ENCODE results near the gene GPR135. TPM values are rescaled to one million over a fixed set of nuclear protein-coding genes. Genes with fewer than 3 reads are reported as not detected.

Gene GPR135
- total RNA-seq, 1 experiment from 2014 or later = 3.9 TPM

- H3K9me2 ChIP-seq (ENCODE audit: insufficient read depth) = no peaks in the 10 kb centered on the region
- DNase-seq (ENCODE audit: low read depth, low spot score) = no peak
- intact Hi-C loops (cut with micrococcal nuclease) = no loop called here
- no peak for TF ChIP-seq CTCF (IDR thresholded peaks at IDR 0.05 in 2 of 3, conservative IDR thresholded peaks at IDR 0.05 in 1 of 3; ENCODE audit: borderline replicate concordance in 1 of 3, insufficient read depth in 1 of 3, low read depth in 2 of 3, low read length in 2 of 3)
- no peak for TF ChIP-seq ZFX (IDR thresholded peaks at IDR 0.05)
- TF ChIP-seq ZNF274 (IDR thresholded peaks at IDR 0.05; ENCODE audit: low read depth, low read length) = no peak
- TF ChIP-seq TCF7L2 (IDR thresholded peaks at IDR 0.05; ENCODE audit: borderline replicate concordance, extremely low read depth, insufficient read depth, insufficient read length) = no peak
- TF ChIP-seq FOSL1 (IDR thresholded peaks at IDR 0.05; ENCODE audit: low read depth) = no peak
- TF ChIP-seq POLR2A (IDR thresholded peaks at IDR 0.05; ENCODE audit: borderline replicate concordance, extremely low read depth, insufficient read depth, insufficient read length) = no peak
- TF ChIP-seq ATF3 (IDR thresholded peaks at IDR 0.05) = no peak
- no peak for TF ChIP-seq EGR1 (IDR thresholded peaks at IDR 0.05; ENCODE audit: low read depth)
- no peak for TF ChIP-seq CBX3 (IDR thresholded peaks at IDR 0.05; ENCODE audit: low read depth)
- TF ChIP-seq EZH2 (IDR thresholded peaks at IDR 0.05) = no peak
- no peak for TF ChIP-seq CEBPB (IDR thresholded peaks at IDR 0.05; ENCODE audit: low read depth)
- no peak for TF ChIP-seq EZH2phosphoT487 (IDR thresholded peaks at IDR 0.05; ENCODE audit: borderline replicate concordance)
- TF ChIP-seq JUND (IDR thresholded peaks at IDR 0.05) = no peak
- TF ChIP-seq MAX (IDR thresholded peaks at IDR 0.05) = no peak
- ChIA-PET CTCF (no interaction called here), POLR2A (no interaction called here), RAD21 (ENCODE audit: low non-redundant PET in 1 of 2, low total read pairs in 2 of 2, uncharacterized antibody in 2 of 2, unreplicated experiment in 2 of 2) (no interaction called here)
- no TSS peak for BruUV-seq (replicated peaks)
- H3K36me3 ChIP-seq (ENCODE audit: control insufficient read depth in 1 of 2, insufficient read depth in 2 of 2, low read length in 2 of 2) = no peaks in the 10 kb centered on the region
- no peak overlapping the region for H3K27ac ChIP-seq (ENCODE audit: low read depth, low read length)
- no peak overlapping the region for H3K4me2 ChIP-seq (ENCODE audit: low read length)
- no peak overlapping the region for H3K9ac ChIP-seq (ENCODE audit: low read length)
- H3K4me1 ChIP-seq (ENCODE audit: control insufficient read depth in 1 of 2, insufficient read depth in 2 of 2, low read length in 2 of 2) = no peaks in the 10 kb centered on the region
- H3K4me3 ChIP-seq (replicated peaks in 1 of 2; ENCODE audit: low read depth in 1 of 2, low read length in 2 of 2) = no peak overlapping the region
- no peaks in the 10 kb centered on the region for H3K9me3 ChIP-seq (ENCODE audit: control insufficient read depth in 1 of 2, insufficient read depth in 1 of 2, low read depth in 1 of 2, low read length in 2 of 2)
- no peaks in the 10 kb centered on the region for H3K79me2 ChIP-seq (ENCODE audit: insufficient read depth, low read length)
- no peak for ATAC-seq
- H2AFZ ChIP-seq (ENCODE audit: low read depth, low read length, poor library complexity, severe bottlenecking) = no peak overlapping the region
- no peaks in the 10 kb centered on the region for H3K27me3 ChIP-seq (ENCODE audit: insufficient read depth, low read length)
- no peaks in the 10 kb centered on the region for H4K20me1 ChIP-seq (ENCODE audit: insufficient read depth)
These were observed 49.2 kb downstream of the GPR135 start for GRCh38 chr14:59415836-59416602.

Other genes with a start within 250 kb of the GPR135 start
- 19.5 TPM for gene L3HYPDH, start 19.0 kb upstream of the GPR135 start, total RNA-seq (2021; ENCODE audit: unreplicated experiment)
- 46.5 TPM for gene JKAMP, start 19.1 kb upstream of the GPR135 start, total RNA-seq (2021; ENCODE audit: unreplicated experiment)
- gene CCDC175, start 111.4 kb upstream of the GPR135 start, total RNA-seq (2021; ENCODE audit: unreplicated experiment) = not detected